B cell (primary cell): ENCODE results near the gene C1GALT1C1.

Experiments
- CTCF ChIP-seq: fragments of 200-600 bp; IDR thresholded peaks from one replicate; pipeline ENCODE4 v1.8.0; 2022; ENCODE audit warnings: antibody characterized with exemption, mild to moderate bottlenecking
- EZH2 ChIP-seq: IDR thresholded peaks from 2 replicates; pipeline ENCODE4 v1.6.1; 2012; ENCODE audit warnings: borderline replicate concordance, low read depth, mild to moderate bottlenecking, moderate library complexity, low read length; ENCODE audit not compliant: insufficient read depth, poor library complexity, severe bottlenecking

- TF ChIP-seq CTCF, result no peak
- TF ChIP-seq EZH2, result no peak
These were observed 26.0 kb downstream of the C1GALT1C1 start, which contains the start of gene MCTS1 for GRCh38 chrX:120603707-120604360.
